NB4 (cell line): ENCODE results near the gene BMPR1B.

ENCODE experiments used
- CTCF ChIP-seq: IDR thresholded peaks from one replicate; pipeline ENCODE4 v1.5.1; 2012; ENCODE audit warnings: low read depth, low read length
- MAX ChIP-seq: IDR thresholded peaks from 2 replicates; pipeline ENCODE4 v1.6.1; 2011; ENCODE audit warnings: low read depth, low read length
- MYC ChIP-seq: IDR thresholded peaks from 2 replicates; pipeline ENCODE4 v1.6.1; 2011; ENCODE audit warnings: low read depth, low read length
- POLR2A ChIP-seq: IDR thresholded peaks from 2 replicates; pipeline ENCODE4 v1.6.1; 2011; ENCODE audit warnings: mild to moderate bottlenecking; ENCODE audit not compliant: insufficient read length; ENCODE audit errors: extremely low read depth

DNA sequence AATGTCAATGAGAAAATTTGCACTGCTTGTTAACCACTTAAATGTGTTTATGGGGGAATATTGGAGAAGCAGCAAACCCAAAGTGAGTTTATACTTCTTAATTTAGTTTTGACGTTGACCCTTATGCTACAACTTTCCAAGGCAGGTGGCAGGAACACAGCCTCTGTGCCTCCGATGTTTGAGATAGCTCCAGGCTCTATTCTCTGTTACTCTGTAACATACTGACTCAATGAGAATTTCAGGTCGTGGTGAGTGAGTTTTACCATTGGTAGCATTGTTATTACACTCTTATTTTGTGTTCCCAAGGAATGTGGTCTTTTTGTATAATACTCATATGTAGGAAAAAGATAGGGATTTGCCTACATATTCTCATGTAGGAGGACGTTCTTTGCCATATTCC, 210.7 kb downstream of the BMPR1B start:
- TF ChIP-seq MAX (no peak), POLR2A (no peak), CTCF (no peak), MYC (no peak)
